Omental fat pad (tissue), 4 donors: ENCODE measurements around the gene DLEU7. TPM values are rescaled to one million over a fixed set of nuclear protein-coding genes. Genes with fewer than 3 reads are reported as not detected.

ENCODE experiments used
- ATAC-seq: fragments of 150-250 bp; one replicate; pipeline ENCODE4 v1.9.1; 2016; ENCODE audit warnings: mild to moderate bottlenecking, moderate library complexity; ENCODE audit not compliant: low FRiP score
- DNase-seq: peaks from one replicate; pipeline ENCODE4 v3.0.0-alpha.2; 2019; ENCODE audit warnings: low spot score
- total RNA-seq, 4 donors: library from RNA; depleted of rRNA; stranded (reverse); fragments of >200 nt; gene quantifications; one replicate each; pipeline ENCODE4 v1.1.0, GENCODE V29; 2016
- TF ChIP-seq, protein P1 (sequence below), 3 donors: fragments of 450-650 bp; IDR thresholded peaks; one replicate each; pipeline ENCODE4 v1.5.1; 2016 to 2017; ENCODE audit warnings: antibody characterized with exemption in 3 of 3, mild to moderate bottlenecking in 3 of 3, moderate library complexity in 2 of 3

The DLEU7 gene
- not detected for total RNA-seq

DNA sequence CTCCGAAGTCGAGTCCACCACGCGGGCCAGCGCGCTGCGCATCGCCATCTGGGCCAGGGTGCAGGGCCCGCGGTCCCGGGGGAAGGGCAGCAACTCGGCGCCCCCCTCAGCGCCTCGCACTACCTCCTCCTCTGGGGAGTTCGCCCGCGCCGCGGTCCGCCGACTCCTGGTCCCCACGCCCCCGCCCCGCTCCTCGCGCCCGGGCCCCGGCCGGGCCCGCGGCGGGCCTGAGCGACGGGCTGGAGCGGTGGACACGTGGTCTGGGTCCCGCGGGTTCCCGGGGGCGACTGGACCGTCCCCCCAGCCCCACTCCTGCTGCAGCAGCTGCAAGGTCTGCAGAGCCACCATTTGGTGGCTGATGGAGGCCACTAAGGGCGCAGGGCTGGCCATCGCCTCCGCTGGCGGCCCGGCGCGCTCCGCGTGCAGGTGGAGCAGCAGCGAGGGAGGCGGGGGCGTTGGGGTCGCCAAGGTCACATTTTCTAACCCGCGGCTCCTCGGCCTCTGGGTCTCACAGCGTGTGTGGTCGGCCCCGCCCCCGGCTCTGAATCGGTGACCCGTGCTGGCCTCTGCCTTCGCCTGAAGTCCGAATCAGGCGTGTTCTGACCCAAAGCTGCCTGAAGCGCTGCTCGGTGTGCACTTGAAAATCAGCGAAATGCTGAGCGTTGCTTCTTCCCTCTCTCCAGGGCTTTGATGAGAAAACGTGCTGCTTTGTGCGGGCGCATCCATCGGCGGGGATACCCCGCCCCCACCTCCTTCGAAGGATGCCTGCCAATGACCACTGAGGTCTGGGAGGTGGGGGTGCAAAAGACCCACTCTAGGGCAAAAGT is at the start of gene DLEU7:
TSS of gene DLEU7 (minus strand) at position 436 of the 827 bp plus-strand sequence. CDS start at position 390, 46 bp downstream.
- TF ChIP-seq, protein P1, sequence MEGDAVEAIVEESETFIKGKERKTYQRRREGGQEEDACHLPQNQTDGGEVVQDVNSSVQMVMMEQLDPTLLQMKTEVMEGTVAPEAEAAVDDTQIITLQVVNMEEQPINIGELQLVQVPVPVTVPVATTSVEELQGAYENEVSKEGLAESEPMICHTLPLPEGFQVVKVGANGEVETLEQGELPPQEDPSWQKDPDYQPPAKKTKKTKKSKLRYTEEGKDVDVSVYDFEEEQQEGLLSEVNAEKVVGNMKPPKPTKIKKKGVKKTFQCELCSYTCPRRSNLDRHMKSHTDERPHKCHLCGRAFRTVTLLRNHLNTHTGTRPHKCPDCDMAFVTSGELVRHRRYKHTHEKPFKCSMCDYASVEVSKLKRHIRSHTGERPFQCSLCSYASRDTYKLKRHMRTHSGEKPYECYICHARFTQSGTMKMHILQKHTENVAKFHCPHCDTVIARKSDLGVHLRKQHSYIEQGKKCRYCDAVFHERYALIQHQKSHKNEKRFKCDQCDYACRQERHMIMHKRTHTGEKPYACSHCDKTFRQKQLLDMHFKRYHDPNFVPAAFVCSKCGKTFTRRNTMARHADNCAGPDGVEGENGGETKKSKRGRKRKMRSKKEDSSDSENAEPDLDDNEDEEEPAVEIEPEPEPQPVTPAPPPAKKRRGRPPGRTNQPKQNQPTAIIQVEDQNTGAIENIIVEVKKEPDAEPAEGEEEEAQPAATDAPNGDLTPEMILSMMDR (IDR thresholded peaks at IDR 0.05): no peak
- DNase-seq (no peak), ATAC-seq (no peak)

DNA sequence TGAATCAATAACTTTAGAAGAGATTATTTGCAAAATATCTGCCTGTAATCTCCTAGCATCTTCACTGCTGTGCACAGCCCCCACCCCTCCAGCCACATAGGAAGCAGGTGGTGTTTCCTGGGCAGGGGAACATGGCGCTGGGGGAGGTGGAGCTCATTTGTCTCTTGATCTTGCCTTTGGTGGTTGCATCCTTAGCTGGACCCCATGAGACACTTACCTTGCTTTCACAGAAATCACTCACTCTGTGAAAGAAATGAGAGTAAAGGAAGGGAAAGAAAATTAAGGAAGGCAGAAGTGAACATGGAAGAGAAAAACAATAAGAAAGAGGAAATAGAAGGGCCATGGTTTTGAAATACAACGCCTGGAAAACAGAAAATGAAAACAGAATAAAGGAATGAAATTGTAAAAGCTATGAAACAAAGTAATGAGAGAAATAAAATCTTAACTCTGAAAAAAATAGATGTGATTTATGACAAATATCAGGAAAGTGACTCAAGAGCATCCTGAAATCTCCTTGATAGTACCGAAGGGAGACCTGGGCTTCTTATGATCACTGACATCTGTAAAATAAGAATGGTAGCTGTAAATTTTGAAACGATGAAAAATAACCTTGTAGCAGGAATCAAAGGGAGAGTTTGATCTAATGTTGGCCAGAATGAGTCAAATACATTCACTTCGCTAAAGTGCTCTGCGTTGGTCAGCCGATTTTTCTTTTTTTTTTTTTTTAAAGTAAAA is 48.9 kb upstream of the DLEU7 start:
- TF ChIP-seq, protein P1 (IDR thresholded peaks at IDR 0.05): no peak
- ATAC-seq (no peak), DNase-seq (no peak)

DNA sequence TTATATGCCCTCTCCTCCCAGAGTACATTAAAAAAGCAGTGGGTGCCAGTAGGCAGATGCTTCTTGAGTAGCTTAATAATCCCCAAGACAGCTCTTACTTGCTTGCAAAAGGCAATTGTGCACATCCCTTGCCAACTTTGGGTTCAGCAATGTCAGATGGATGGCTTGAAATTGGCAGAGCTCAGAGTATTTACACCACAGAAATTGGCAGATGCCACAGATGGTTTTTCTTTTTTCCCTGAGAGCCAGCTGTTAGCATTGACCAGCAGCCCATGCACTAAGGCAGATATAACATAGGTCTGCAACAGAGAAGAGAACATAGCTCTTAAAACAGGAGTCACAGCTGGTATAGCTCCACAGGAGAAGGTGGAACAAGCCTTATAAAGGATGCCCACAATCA is 47.7 kb upstream of the DLEU7 start:
- no peak for DNase-seq
- TF ChIP-seq, protein P1 (IDR thresholded peaks at IDR 0.05): no peak
- ATAC-seq: no peak

DNA sequence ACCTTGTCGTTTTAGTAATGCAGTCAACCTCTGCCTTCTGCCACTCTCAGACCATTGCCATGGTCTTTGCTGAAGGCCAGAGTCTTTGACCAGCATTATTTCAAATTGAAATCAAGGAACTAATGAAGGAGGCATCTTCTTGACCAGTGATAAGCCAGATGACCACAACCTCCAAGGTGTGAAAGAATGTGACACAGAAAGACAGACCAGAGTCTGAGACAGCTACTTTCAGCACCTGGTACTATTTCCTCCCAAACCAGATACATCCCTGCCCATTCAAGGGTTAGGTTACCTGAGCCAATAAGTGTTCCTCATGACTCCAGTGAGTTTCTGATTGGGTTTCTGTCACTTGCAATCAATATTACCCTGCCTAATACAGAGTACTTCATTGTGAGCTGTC is 45.8 kb upstream of the DLEU7 start:
- TF ChIP-seq, protein P1 (IDR thresholded peaks at IDR 0.05): no peak
- DNase-seq: no peak
- no peak for ATAC-seq

DNA sequence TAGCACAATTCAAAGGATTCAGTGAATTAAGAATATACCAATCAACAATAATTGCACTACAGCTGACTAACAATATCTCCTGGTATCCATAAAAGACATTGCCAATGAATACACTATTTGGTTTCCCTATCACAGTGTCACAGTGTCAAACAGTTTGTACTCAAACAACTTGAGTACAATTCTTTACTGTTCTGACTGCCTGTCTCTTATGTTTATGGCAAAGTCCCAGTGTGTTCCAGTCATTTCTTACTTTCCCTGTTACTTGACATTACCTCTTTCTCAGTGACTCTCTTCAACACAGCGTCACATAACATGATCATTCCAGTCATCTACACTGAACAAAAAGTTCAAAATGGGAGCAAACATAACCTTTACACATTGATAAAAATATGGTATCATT is 44.9 kb upstream of the DLEU7 start:
- TF ChIP-seq, protein P1 (IDR thresholded peaks at IDR 0.05): no peak
- no peak for DNase-seq
- no peak for ATAC-seq

DNA sequence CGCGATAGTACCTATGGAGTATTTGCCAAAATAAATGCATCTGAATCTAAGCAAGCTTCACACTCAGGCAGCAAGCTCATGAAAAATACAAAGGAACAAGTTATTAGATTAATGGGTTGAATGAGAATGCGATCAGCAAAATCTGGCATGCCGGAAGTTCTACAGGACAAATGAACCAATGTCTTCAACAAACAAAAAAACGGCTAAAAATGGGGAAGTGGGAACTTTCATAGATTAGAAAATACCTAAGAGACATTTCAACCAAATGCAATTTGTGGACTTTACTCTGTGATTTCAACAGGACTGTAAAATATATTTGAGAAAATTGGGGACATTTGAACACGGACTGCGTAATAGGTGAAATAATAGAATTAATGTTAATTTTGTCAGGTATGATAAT is 43.7 kb upstream of the DLEU7 start:
- ATAC-seq (no peak), DNase-seq (no peak)
- TF ChIP-seq, protein P1 (IDR thresholded peaks at IDR 0.05): no peak
